ENCODE results near the gene ACOXL.
A peak's percentile ranks its signal among the peaks of the same experiment; 100 is the strongest.

Gene ACOXL

GRCh38 chr2:110828330-110828729 is 96.0 kb downstream of the ACOXL start:
- no peak for DNase-seq (ENCODE audit: low spot score)

- no peak for DNase-seq (ENCODE audit: low spot score)
These were observed 97.2 kb downstream of the ACOXL start for GRCh38 chr2:110829413-110830146.

GRCh38 chr2:110832740-110833139 is 100.4 kb downstream of the ACOXL start:
- no peak for DNase-seq (ENCODE audit: low spot score)

- DNase-seq (ENCODE audit: low spot score), result no peak
These were observed 101.9 kb downstream of the ACOXL start for GRCh38 chr2:110834134-110834827.

DNA sequence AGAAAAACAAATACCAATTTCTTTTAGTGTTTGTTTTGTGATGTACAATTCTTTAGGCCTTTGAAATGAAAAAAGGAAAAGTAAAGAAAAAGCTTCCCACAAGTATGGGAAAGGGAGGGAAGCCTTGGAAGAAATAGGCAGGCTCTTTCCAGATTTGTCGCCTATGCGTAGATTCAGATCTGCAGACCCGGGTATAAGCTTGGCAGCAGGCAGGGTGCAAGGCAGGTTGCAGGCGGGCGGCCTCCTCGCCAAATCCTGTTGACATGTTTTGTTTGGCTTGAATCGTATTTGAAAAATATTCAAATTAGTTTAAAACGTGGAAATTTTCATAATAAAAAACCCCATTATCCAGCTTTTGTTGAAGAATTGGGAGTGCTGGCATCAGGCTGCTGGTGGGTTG is 104.3 kb downstream of the ACOXL start:
- DNase-seq (ENCODE audit: low spot score), result no peak

DNA sequence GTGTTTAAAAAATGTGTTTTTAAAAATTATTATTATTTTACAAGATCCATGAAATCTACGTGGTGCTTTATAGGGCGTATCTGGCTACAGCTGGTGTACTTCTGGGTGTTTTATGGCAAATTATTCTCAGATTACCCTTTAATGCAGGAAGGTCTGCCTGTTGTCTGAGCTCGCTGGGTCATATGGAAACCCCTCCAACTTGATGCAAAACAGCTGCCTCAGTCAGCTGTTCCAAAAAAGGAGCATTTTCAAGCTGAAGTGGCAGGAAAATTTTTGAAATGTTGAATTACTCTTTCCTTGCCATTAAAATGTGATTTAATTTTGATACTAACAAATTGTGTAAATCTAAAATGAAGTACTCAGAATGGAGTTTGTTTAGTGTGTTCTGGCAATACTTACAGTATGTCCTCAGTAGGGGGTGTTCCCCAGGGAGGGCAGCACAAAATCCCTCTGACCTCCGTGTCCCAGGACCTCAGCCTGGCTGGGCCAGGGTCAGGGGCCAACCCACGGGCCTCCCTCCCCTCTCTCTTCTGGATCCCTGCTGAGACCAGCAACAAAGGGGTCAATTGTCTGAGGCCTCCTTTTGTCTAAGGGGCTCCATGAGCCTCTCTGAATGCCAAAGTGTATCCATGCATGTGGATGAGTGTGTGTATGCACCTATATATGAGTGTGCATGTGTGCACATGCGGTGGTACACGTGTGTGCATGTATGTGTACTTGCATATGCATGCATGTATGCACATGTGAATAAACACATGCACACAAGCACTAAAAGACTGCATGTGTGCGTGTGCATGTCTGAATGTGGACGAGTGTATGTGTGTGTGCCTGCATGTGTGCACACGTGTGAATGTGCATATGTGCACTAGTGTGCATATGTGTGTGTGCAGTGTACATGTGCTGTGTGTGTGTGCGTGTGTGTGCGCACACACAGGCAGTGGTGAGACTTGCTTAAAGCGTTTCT is 105.4 kb downstream of the ACOXL start:
- no peak for DNase-seq (ENCODE audit: low spot score)

- no peak for DNase-seq (ENCODE audit: low spot score)
These were observed 106.4 kb downstream of the ACOXL start for GRCh38 chr2:110838657-110839384.

DNA sequence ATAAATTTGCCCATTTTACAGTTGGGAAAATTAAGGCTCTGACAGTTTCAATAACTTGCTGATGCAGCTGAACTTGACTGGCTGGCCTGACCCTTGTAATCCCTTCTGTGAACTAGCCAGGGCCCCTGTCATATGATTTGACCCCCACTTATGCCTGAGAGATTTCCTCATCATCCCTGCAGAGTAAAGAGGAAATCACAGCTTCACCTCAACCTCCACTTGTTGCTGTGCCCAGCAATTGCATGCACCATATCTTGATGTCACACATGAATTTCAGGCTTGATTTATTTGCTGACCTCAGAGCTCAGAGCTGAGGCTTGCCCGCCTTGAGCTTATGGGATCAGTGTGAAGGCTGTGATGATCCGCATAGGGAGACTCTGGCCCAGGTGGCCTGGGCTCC is 108.1 kb downstream of the ACOXL start:
- no peak for DNase-seq (ENCODE audit: low spot score)

DNA sequence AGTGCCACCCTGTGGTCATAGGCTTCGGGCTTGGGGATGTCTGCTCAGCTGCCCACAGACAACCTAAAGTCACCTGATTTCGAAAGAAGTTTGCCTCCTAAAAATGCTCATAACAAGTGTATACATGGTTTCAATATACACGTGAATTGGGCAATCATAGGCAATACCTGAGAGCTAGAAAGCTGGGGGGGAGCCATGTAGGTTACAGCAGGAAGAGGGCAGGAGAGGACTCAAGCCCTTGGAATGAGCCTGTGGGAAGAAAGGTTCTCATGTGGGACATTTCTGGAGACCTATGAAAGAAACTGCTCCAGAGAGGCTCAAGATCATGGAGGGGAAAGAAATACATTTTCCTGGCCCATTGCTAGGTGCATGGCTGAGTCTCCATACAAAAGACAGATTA is 109.7 kb downstream of the ACOXL start:
- no peak for DNase-seq (ENCODE audit: low spot score)

DNA sequence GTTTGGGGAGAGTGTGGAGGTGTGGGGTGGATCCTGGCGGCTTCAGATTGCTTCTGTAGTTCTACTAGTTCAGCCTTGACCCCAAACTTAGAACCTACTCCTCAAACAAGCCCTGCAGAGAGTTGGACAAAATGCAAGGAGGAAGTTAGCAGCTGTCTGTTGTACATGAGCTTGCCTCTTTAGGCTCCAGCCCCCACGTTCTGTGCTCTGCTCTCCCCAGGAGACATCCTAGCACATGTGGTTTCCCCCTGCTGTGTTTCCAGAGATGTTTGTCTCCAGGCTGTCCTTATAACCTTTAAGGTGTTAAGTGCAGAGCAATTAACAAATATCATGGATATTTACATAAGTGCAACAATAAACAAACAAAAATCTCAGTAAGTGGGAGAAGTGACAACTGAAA is 111.1 kb downstream of the ACOXL start:
- no peak for DNase-seq (ENCODE audit: low spot score)

GRCh38 chr2:110843959-110844510 is 111.7 kb downstream of the ACOXL start:
- no peak for DNase-seq (ENCODE audit: low spot score)

DNA sequence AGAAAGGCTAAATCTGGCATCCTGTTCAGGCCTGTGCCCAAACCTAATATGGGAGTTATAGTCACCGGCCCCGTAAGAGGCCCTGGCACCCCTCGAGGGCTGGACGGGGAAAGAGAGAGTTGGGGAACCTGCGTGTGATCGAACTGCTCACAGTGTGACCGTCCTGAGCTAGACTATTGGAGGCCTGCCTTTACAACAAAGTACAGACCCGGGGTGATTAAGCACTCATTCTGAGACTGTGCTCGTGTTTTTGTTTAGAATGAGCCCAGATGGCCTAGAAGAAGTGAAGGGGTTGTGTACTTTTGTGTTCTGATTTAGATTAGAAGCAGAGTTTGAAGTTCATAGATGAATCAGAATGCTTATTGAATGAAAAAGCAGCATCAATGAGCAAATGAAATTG is 115.3 kb downstream of the ACOXL start:
- DNase-seq (ENCODE audit: low spot score), result no peak

GRCh38 chr2:110848071-110848470 is 115.7 kb downstream of the ACOXL start:
- DNase-seq (ENCODE audit: low spot score), result no peak

DNA sequence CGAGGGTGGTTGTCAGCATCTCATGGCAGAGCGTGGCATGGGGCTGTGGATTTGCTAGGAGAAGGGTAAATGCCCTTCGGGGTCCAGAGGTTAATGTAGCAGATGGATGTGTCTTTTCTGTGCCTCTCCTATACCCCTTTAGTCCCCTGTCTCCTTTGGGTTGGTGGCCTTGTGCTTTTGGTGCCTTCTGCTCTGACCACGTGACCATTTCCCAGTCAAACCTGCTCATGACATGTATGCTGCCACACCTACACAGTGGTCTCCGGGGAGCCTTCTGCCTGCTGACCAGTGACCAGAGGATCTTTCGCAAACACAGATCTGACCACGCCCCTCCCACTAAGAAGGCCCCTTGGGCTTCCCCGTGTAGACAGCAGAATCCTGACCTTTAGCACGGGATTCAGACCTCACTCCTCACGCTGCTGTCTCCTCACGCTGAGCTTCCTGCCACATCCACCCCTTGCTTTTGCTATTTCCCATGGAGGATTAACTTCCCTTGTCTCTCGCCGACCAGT is 116.2 kb downstream of the ACOXL start:
- DNase-seq (ENCODE audit: low spot score), result no peak

- DNase-seq (ENCODE audit: low spot score), result no peak
These were observed 119.2 kb downstream of the ACOXL start for GRCh38 chr2:110851531-110851930.

GRCh38 chr2:110852051-110852450 is 119.7 kb downstream of the ACOXL start:
- DNase-seq (ENCODE audit: low spot score), result no peak

DNA sequence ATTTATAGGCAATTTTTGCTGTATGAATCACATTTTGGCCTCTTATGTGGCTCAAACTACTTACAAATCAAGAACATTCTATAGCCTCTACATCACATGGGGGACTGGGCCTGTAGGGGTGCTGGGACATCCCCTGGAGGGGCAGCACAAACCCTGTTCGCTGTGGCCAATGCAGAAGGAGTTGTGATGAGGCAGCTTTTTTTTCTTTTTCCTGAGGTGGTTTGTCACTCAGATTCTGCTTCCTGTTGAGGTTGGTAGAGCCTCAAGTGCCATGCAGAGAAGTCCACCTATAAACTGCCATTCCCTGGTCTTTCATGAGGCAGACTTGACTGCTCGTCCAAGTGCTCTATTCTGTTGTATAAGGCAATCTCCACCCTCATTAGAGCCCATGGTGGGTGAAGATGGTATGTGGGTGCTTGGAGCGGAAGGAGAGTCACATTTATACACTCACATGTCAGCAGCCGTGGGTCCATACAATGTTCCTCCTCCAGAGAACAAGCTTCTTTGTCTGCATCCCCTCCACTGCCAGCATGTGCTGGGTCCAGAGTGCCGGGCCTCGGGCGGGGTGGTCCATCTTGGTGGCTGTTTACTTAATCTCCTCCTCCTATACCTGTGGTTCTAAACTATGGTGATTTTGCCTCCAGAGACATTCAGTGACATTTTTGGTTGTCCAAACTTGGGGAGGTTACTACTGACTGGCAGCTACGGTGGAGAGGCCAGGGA is 120.3 kb downstream of the ACOXL start:
- no peak for DNase-seq (ENCODE audit: low spot score)

GRCh38 chr2:110853516-110853915 is 121.1 kb downstream of the ACOXL start:
- peak; percentile 35 for DNase-seq (ENCODE audit: low spot score)

- no peak for DNase-seq (ENCODE audit: low spot score)
These were observed 121.6 kb downstream of the ACOXL start for GRCh38 chr2:110853948-110854347.

DNA sequence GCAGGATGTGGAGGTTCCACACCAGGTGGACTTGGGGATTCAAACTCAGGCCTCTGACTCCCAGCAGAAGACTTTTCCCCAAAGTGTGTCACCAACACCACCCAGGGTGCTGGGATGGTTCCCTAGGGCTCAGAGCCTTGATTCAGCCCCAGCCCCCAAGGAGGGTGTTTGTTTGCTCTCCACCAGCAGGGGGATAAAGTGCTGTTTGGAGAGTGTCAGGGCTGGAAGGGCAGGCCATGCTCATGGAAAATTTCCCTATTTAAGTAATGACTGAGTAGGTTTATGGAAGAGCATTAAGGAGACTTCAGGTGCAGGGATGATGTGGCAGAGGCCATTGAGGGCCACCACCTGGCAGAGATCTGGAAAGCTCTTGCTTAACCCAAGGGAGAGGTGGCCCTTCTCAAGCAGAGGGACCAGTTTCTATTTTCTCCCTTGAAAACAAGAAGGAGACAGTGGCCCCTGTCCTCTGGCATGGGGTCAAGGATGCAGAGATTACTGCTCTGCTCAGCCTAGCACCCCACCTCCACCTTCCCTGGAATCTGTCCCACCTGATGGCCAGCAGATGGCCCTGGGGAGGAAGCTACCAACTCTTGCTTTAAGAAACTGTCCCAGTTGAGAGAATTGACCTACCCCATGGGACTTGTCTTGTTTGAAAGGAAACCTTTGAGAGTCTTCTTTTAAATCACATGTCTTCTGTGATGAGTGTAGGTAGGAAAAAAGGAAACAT is 122.1 kb downstream of the ACOXL start:
- no peak for DNase-seq (ENCODE audit: low spot score)
